SH-SY5Y (cell line): Measurements from ENCODE around the gene KLF5.

Experiments
- GATA2 ChIP-seq: IDR thresholded peaks from 2 replicates; pipeline ENCODE4 v1.6.1; 2011; ENCODE audit warnings: mild to moderate bottlenecking, low read depth, low read length
- GATA3 ChIP-seq: IDR thresholded peaks from 2 replicates; pipeline ENCODE4 v1.6.1; 2011; ENCODE audit warnings: low read depth, mild to moderate bottlenecking, low read length, moderate library complexity

KLF5 gene

DNA sequence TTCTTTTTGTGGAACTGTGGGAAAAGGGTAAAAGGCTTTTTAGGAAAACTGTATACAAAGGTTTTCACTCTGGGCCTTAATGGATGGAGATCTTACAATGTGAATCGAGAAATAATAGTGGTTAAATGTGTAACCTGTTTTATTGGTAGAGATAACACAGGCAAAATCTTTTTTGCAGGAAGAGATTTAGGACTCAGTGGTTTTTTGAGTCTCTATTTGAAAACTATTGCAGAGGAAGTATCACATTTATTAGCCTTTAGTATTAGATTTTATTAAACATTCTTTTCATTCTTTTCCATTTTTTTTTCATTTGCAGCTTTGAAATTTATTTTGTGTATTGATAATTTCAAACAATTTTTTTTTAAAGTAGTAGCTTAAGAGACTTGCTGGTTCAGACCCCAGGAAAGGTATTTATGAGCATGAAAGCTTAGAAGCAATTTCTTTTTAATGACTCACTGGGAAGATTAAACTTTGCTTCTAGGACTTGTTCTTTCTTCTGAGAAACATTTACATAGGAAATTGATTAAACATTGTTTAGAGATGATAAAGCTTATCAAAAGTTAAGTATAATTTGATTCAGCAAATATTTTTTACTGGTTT is 10.5 kb downstream of the KLF5 start:
- TF ChIP-seq GATA3, result no peak
- no peak for TF ChIP-seq GATA2

DNA sequence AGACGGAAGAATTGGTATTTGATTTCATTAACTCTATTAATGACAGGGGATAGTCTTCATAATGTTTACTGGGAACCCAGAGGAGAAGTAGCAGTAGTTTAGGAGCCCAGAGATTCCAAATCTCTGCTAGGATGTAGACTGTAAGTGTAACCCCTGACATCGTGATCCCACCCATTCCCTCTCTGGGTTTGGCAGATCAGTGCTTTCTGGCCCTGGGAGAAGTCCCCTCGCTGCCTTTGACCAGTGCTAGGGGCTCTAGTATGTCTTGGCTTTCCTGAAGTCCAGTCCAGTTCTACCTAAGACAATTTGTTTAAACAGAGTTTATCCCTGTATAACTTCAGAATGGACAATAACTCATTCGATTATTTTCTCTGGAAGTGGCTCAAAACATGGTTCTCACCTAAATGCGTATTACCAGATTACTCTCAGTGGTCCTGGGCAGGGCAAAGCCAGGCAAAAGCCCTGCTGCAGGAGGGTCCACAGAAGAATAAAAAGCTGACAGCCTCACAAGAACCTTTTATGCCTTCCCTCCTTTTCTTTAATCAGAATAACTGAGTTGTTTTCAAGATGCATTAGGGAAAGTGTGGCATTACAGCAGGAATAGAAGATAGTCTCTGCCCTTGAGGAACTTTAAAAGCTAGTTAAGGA is 11.8 kb downstream of the KLF5 start:
- TF ChIP-seq GATA3, result no peak
- TF ChIP-seq GATA2, result no peak

DNA sequence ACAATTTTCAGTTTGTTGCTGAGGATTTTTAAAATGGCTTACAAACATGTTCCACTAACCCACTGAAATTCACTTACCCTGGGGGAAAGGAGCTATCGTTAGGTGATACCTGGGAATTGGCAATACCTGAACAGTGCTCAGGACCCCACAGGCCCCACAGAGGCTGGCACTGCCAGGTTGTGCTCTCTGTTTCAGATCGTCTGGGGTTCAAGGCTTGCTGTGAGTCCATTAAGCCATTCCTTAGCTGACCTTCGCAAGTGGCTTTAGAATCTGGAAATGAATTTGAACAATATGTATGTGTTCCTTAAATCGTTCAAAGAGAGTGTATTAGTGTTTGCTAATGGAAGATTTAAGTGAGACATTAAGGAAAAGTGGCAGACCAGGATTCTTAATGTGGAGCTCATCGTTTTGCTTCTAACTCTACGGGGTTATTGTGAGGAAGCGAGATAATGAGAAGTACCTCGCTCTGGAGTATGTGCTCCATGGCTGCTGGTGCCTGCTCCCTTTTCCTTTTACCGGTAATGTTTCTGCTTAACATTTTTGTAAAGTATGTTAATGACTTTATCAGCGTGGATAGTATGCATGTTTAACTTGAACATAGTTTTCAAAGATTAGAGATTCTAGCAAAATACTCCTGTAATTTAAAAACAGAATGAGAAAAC is 13.6 kb downstream of the KLF5 start:
- TF ChIP-seq GATA2 (no peak), GATA3 (no peak)

DNA sequence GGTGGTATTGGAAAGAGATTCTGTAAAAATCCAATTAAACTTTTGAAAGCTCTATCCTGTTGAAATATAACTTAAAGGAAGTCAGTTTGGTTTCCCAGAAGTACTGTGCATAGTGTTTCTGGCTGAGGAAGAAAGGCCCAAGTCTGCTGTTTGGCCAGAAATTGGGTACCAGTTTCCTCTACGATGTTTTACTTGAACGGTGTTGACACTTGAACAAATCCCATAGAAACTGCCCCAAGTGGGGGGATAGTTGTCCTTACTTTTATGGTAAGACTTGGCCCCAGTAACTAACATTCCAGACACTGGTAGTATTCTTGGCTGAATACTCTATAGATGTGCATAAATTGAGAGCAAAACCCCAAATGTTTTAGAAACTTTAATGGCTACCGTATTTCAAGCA is 14.2 kb downstream of the KLF5 start:
- TF ChIP-seq GATA3 (no peak), GATA2 (no peak)

DNA sequence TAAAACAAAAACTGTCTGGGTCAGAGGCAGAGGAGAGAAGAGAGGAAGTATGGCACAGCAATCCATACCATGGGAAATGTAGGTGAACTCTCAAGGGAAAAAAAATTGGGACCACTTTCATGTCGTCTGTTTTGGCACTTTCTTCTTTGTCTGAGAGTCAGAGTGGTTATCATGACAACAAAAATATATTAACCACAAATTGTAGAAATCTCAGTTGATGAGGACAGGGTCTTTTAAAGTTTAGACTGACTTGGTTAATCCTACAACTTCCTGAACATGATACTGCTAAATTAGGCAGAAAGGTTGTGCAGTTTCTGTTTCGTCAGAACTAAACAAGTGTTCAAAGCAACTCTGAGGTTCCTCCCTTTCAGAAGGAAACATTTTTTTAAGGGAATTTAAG is 15.2 kb downstream of the KLF5 start:
- TF ChIP-seq GATA2 (no peak), GATA3 (no peak)

DNA sequence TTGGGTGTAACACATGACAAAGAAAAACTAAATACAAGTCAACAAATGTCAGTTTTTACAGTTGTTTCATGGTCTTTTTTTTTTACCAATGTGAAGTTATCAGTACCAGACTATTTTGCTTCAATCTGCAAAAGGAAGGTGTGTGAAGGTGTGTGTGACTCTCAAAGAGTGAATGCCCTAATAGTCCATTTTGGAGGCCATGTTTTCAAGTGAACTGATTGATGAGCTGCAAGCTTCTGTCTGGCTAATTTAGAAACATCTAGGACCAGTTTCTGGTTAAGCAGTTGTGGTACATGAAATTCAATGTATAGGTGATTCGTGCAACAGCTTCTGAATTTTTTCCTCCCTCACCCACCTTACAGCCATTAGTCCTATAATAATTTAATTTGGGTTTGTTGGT is 16.1 kb downstream of the KLF5 start:
- no peak for TF ChIP-seq GATA3
- TF ChIP-seq GATA2, result no peak

DNA sequence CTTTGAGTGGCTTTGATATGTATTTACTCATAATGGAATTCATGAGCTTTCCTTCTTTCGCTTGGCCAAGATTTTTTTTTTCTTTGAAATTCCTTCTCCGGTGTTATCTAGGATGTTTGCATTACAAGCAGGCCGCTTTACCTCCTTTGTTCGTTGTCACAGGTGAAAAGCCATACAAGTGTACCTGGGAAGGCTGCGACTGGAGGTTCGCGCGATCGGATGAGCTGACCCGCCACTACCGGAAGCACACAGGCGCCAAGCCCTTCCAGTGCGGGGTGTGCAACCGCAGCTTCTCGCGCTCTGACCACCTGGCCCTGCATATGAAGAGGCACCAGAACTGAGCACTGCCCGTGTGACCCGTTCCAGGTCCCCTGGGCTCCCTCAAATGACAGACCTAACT is 16.7 kb downstream of the KLF5 start:
- TF ChIP-seq GATA3 (no peak), GATA2 (no peak)

DNA sequence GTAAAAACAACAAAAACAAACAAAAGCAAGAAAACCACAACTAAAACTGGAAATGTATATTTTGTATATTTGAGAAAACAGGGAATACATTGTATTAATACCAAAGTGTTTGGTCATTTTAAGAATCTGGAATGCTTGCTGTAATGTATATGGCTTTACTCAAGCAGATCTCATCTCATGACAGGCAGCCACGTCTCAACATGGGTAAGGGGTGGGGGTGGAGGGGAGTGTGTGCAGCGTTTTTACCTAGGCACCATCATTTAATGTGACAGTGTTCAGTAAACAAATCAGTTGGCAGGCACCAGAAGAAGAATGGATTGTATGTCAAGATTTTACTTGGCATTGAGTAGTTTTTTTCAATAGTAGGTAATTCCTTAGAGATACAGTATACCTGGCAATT is 17.1 kb downstream of the KLF5 start:
- TF ChIP-seq GATA2 (no peak), GATA3 (no peak)

DNA sequence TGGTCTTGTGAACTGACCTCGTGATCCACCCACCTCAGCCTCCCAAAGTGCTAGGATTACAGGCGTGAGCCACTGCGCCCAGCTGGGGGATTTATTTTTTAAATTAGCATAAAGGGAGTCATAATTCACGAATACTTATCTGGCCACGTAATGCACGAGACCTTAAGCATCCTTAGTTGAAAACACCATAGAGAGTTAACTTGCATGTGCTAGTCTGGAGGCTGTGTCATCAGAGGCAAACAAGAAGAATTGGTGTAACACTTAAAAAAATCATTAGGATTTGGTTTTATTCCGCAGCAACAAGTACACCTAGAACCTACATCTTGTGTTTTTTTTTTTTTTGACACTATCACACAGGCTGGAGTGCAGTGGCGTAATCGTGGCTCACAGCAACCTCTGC is 19.1 kb downstream of the KLF5 start:
- TF ChIP-seq GATA2 (no peak), GATA3 (no peak)

DNA sequence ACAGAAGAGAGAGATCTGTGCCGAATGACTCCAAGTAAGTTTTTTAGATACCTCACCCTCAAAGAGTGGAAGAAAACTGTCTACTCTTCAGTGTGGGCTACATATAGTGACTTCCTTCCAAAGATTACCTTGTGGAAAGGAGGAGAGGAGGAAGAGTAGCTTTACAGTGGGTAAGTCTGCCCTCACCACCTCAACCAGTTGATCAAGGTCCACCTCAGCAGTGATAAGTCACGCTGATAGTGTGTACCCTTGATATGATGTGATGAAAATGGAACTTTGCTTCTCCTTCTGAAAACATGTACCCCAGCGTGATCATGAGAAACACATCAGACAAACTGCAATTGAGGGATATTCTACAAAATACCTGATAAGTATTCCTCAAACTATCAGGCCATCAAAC is 20.6 kb downstream of the KLF5 start:
- TF ChIP-seq GATA3 (no peak), GATA2 (no peak)

DNA sequence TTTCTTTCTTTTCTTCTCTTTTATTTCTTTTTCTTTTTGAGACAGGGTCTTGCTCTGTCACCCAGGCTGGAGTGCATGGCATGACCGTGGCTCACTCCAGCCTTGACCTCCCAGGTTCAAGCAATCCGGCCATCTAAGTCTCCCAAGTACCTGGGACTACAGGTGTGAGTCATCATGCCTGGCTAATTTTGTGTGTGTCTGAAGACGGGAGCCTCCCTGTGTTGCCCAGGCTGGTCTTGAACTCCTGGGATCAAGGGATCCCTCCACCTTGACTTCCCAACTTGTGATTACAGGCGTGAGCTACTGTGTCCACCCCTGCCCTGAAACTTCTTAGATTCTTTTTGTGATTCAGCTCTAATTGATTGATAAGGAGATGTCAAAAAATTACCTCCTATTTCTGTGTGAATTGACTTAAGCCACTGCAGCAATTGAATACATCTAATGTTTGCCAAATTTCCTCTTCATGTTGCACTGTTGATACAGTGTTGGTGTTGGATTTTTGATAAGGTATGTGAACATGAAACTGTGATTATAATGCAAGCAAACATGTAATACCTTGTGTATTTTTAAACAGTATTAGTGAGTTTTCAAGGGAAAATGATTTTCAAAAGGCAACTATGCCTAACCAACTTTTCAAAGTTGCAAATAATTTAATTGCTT is 22.6 kb downstream of the KLF5 start:
- no peak for TF ChIP-seq GATA3
- TF ChIP-seq GATA2, result no peak

DNA sequence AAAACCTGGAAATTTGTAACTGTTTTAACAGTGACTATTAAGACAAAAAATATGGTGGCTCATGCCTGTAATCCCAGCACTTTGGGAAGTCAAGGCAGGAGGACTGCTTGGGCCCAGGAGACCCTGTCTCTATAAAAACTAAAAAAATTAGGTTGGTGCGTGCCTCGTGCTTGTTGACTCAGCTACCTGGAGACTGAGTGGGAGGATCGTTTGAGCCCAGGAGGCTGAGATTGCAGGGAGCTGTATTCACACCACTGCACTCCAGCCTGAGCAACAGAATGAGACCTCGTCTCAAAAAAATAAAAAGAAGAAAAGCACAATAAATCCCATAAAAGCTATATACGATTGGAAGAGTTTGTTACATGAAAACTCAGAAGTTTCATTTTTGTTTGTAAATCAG is 23.7 kb downstream of the KLF5 start:
- TF ChIP-seq GATA3 (no peak), GATA2 (no peak)

DNA sequence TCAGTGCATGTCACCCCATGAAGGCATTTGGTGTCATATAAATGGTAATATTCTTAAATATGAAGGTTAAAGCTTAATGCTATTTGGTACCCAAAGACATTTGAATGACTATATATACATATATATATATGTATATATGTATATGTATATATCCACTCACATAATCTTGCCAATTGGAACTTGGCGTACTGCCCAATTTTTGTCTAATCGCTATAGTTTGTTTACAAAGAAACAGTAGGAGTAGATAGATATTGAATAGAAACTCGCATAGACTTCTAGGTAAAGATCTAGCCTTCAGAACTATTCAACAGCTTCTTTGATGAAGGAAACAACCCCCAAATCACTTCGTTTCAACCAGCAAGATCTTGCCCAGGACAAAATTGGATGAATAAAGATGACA is 24.1 kb downstream of the KLF5 start:
- TF ChIP-seq GATA3 (no peak), GATA2 (no peak)

DNA sequence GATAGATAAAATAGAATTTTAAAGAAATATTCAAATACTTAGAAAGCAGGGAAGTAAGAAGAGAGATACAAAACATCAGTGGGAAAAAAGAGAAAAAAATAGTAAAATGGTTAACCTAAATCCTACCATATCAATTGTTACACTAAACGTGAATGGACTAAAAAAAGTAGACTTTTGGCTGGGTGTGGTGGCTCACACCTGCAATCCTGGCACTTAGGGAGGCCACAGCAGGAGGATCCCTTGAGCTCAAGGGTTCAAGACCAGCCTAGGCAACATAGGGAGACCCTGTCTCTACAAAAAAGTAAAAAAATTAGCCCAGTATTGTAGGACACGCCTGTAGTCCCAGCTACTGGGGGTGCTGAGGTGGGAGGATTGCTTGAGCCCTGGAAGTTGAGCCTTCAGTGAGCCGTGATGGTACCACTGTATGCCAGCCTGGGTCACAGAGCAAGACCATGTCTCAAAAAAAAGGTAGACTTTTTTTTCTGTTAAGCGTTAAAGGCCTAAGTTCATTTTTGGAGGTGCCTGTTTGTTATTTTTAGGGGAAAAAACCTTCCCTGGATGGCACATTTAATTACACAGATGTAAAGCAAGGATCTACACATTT is 29.6 kb downstream of the KLF5 start:
- TF ChIP-seq GATA3 (no peak), GATA2 (no peak)
